ENCODE data around the gene PGAP2.

DNA sequence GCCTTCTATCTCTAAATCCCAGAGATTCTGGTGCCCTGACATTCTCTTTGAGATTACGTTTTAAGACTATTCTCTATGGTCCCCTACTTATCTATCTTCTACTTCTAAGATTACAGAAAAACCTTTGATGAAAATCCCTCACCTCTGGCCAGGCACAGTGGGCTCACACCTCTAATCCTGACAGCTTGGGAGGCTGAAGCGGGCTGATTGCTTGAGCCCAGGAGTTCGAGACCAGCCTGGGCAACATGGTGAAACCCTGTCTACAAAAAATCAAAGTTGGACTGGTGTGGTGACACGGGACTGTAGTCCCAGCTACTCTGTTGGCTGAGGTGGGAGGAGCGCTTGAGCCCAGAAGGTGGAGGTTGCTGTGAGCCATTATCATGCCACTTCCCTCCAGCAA is 25.4 kb upstream of the PGAP2 start:
- TF ChIP-seq, protein P1, sequence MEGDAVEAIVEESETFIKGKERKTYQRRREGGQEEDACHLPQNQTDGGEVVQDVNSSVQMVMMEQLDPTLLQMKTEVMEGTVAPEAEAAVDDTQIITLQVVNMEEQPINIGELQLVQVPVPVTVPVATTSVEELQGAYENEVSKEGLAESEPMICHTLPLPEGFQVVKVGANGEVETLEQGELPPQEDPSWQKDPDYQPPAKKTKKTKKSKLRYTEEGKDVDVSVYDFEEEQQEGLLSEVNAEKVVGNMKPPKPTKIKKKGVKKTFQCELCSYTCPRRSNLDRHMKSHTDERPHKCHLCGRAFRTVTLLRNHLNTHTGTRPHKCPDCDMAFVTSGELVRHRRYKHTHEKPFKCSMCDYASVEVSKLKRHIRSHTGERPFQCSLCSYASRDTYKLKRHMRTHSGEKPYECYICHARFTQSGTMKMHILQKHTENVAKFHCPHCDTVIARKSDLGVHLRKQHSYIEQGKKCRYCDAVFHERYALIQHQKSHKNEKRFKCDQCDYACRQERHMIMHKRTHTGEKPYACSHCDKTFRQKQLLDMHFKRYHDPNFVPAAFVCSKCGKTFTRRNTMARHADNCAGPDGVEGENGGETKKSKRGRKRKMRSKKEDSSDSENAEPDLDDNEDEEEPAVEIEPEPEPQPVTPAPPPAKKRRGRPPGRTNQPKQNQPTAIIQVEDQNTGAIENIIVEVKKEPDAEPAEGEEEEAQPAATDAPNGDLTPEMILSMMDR (IDR thresholded peaks at IDR 0.05): no peak
- no peak for TF ChIP-seq POLR2A (IDR thresholded peaks at IDR 0.05)
